ENCODE measurements around the gene STKLD1. TPM values are rescaled to one million over a fixed set of nuclear protein-coding genes. Genes with fewer than 3 reads are reported as not detected.

STKLD1 gene
- total and polyA plus RNA-seq, 12 donors, result 0.71 to 6.0 (median 2.2) TPM; not detected in 2

DNA sequence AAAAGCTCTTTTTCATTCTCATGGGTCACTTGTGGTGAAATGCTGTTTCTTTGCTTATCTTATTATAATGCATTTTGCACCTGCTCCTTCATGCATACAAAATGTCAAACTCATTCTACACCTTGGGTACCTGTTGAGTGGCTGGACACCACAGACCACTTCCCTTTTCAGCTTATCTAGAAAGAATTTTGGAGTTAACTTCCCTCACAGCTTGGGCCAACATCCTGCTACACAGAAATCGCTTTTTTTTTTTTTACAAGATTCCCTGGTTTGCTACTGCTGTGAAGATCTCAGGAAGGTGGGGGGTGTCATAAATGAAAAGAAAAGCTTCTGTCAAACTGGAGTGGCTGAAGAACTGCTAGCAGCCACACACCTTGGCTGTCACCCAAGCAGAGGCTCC lies 39.0 kb downstream of the STKLD1 start:
- H3K36me3 ChIP-seq (replicated peaks in 1 of 2), result peaks cover 0 to 44% of the 10 kb centered on the region in 2 donors
- H3K27me3 ChIP-seq, result no peaks in the 10 kb centered on the region
- WGBS, 4 donors, result 67 to 78% (median 72%) methylated on average over 1 of the region's 1 CpG
- H3K9me3 ChIP-seq (replicated peaks in 1 of 3), result no peaks in the 10 kb centered on the region
- H3K4me1 ChIP-seq (replicated peaks in 1 of 2), result peaks cover 10 to 12% of the 10 kb centered on the region in 2 donors
- TF ChIP-seq CTCF (IDR thresholded peaks at IDR 0.05) (no peak), POLR2A (IDR thresholded peaks at IDR 0.05) (no peak)
- H3K27ac ChIP-seq, result no peak overlapping the region
- intact Hi-C loops (cut with DNase I), result no loop called here
- no peak for DNase-seq
- no peak overlapping the region for H3K4me3 ChIP-seq

GRCh38 chr9:133417541-133418461 lies 41.6 kb downstream of the STKLD1 start, which contains the start of gene REXO4:
REXO4 (minus strand) TSS chr9:133418010; CDS start chr9:133417844, 166 bp downstream.
- H3K36me3 ChIP-seq (replicated peaks in 1 of 2), result peaks cover 0 to 19% of the 10 kb centered on the region in 2 donors
- H3K4me1 ChIP-seq (replicated peaks in 1 of 2), result peaks cover 10 to 12% of the 10 kb centered on the region in 2 donors
- H3K27ac ChIP-seq, result peak within 1 kb of the TSS in 3 of 5 donors; percentile 45 to 84 (median 77)
- H3K9me3 ChIP-seq (replicated peaks in 1 of 3), result no peaks in the 10 kb centered on the region
- DNase-seq, result peak; percentile 72 to 85 (median 81)
- WGBS, 4 donors, result 0 to 2% (median 1%) methylated on average over 34 to 75 of the region's 75 CpGs
- intact Hi-C loops (cut with DNase I), result no loop called here
- no peak for TF ChIP-seq CTCF (IDR thresholded peaks at IDR 0.05)
- TF ChIP-seq POLR2A (IDR thresholded peaks at IDR 0.05), result peak; percentile 16 to 20
- no peaks in the 10 kb centered on the region for H3K27me3 ChIP-seq
- H3K4me3 ChIP-seq, result peak within 1 kb of the TSS; percentile 43 to 98 (median 81)

DNA sequence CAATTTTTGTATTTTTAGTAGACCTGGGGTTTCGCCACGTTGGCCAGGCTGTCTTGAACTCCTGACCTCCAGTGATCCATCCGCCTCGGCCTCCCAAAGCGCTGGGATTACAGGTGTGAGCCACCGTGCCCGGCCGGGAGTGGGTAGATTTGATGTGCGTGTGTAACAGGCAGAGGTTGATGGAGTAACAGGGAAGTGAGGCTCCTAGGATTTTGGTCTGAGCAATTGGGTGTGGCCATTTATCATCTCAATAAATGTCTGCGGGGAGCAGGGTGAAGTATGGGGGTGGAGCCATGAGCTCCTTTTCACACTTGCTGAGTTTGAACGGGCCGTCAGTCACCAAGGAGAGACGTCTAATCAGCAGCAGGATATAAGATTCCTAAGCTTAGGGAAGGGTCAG lies 42.8 kb downstream of the STKLD1 start:
- Histone ChIP-seq H3K4me3 (no peak overlapping the region), H3K4me1 (replicated peaks in 1 of 2) (peaks cover 10 to 12% of the 10 kb centered on the region in 2 donors), H3K9me3 (replicated peaks in 1 of 3) (no peaks in the 10 kb centered on the region), H3K27me3 (no peaks in the 10 kb centered on the region), H3K27ac (no peak overlapping the region), H3K36me3 (replicated peaks in 1 of 2) (peaks cover 0 to 9% of the 10 kb centered on the region in 2 donors)
- DNase-seq, result no peak
- intact Hi-C loops (cut with DNase I), result no loop called here
- TF ChIP-seq CTCF (IDR thresholded peaks at IDR 0.05), result no peak
- no peak for TF ChIP-seq POLR2A (IDR thresholded peaks at IDR 0.05)
- 71 to 80% (median 77%) methylated on average over 13 of the region's 13 CpGs for WGBS, 4 donors

DNA sequence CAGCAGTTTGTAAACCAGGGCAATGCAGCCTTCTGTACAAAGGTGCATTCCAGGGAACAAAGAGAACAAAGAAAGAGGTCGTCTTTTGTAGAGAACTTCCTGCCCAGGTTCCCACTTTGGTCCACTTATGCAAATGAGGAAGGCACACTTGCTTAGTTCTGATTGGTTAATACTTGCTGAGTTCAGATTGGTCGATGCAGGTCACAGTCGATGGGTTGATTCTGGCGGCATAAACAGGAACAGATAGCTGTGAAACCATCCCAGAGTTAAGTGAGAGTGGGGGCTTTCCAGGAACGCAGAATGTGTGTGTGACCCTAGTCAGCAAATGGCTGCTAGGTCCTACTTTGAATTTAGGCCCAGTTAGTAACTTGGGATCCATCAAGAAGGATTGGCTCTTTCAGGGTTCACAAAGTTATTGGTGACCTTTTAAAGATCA lies 44.2 kb downstream of the STKLD1 start:
- intact Hi-C loops (cut with DNase I), result no loop called here
- H3K27me3 ChIP-seq, result no peaks in the 10 kb centered on the region
- H3K4me1 ChIP-seq (replicated peaks in 1 of 2), result peaks cover 10 to 12% of the 10 kb centered on the region in 2 donors
- no peak overlapping the region for H3K27ac ChIP-seq
- WGBS, 4 donors, result 61 to 69% (median 63%) methylated on average over 5 of the region's 5 CpGs
- H3K36me3 ChIP-seq (replicated peaks in 1 of 2), result peaks cover 0 to under 1% of the 10 kb centered on the region in 2 donors
- no peak overlapping the region for H3K4me3 ChIP-seq
- DNase-seq, result no peak
- no peaks in the 10 kb centered on the region for H3K9me3 ChIP-seq (replicated peaks in 1 of 3)
- TF ChIP-seq CTCF (IDR thresholded peaks at IDR 0.05), result no peak
- no peak for TF ChIP-seq POLR2A (IDR thresholded peaks at IDR 0.05)
